ENCODE measurements around the gene TUBA1B.

The TUBA1B gene

DNA sequence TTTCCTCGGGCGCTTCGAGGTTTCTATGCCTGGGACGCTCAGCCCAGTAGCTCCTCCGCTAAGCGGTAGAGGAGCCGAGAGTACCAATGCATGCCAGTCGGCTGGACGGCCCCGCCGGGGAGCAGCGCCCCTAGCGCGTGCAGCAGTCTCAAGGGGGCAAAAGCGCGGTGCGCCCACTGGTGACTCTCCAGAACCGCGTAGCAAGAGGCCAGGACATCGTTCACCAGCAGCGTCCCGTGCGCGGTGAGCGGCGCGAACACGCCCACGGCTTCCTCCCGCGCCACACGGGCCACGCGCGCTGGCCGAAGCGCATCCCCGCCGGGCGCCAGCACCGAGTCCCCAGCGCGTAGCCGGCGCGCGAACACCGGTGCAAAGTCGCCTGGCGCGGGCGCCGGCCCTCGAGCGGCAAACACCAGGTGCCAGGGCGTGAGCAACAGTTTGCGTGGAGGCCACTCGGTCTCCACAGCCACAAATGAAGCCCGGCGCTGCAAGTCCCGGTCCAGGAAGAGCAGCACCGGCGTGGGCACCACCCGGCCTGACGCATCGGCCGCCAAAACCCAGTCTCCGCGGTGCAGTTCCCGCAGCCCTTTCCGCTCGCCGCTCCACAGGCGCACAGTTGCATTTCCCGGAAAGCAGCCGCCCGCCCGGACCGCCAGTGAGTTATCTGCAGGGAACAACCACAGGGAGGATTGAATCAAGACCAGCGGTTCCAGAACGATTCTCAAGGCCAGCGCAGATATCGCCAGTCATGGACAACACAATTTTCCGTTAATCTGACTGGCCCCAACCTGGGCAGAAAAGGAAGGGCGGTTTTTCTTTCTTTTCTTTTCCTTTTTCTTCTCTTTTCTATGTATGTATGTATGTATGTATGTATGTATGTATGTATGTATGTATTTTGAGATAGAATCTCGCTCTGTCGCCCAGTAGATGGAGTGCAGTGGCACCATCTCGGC lies 41.1 kb downstream of the TUBA1B start:
- no peak for DNase-seq (ENCODE audit: low read depth)

DNA sequence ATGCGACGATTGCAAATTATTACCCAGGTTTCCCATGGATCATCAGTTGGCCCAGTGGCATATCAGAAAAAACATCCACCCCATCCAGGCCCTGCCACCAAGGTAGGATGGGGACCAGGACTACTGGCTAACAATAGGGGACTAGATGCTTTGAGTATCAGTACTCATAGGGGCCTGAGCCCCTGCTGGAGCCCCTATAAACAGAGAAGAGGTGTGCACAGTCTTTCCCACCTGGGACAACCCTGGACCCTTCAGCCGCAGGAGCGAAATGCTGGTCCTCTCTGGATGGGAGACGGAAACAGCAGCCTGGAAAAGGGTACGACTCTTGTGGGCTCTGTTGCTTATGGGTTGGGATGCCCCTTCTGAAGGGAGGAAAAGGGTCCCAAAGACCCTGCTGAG lies 42.3 kb downstream of the TUBA1B start:
- DNase-seq (ENCODE audit: low read depth): no peak

DNA sequence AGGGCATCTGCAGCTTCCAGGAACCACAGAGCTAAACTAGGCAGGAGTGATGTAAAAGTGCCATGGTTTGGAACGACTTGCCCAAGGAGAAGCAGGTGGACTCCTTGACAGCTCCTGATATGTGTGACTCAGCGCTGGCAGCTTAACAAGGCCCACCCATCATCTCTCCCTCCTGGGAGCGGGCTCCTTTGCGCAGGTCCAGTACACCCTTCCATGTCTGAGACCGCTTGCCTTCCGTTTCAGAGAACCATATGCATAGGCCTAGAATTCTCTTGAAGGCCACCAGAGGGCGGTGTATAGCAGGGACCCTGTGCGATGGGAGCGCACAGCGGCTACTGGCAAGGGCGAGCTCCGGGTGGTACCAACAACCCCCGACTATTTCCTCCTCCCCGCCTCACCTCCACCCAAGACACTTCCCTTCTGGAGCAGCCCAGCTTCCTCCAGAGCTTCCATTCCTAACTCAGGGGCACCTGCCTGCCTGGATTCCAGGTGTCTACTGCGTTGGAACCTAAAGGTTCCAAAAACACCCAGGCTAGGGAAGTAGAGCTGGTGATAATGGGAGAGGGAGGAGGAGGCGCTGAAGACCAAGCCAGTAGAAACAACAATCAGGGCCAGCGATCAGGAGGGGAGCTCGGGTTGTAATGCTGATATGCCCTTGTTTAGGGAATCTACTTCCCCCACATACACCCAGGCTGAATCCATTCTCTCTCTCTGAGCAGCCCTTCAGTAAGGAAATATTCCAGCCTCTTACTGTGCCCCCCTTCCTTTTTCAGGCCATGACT lies 42.9 kb downstream of the TUBA1B start:
- no peak for DNase-seq (ENCODE audit: low read depth)

DNA sequence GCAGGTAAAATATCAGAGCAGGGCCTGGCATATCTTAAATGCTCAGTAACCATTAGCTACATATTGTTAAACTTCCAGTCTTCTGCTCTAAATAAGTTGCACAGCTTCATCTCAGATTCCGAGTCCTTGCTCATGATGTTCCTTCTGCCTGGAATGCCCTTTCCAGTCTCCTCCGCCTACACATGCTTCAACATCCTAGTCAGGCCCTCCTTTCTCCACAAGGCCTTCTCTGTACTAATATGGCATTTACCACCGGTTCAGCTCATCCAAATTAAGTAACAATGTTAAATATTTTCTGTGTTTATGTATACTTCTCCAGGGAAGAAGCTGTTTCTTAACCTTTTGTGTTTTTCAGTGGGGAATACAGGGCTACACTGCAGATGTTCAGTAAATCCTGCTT lies 45.1 kb downstream of the TUBA1B start:
- no peak for DNase-seq (ENCODE audit: low read depth)

DNA sequence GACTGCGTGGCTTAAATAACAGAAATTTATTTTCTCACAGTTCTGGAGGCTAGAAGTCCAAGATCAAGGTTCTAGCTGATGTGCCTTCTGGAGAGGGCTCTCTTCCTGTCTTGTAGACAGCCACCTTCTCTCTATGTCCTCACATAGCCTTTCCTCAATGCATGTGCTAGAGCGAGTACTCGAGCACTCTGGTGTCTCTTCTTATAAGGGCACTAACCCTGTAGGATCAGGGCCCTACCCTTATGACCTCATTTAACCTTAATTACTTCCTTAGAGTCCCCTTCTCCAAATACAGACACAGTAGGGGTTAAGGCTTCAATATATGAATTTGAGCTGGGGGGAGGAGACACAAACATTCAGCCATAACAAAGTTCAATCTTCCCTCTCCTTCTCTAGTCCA lies 46.8 kb downstream of the TUBA1B start:
- no peak for DNase-seq (ENCODE audit: low read depth)

DNA sequence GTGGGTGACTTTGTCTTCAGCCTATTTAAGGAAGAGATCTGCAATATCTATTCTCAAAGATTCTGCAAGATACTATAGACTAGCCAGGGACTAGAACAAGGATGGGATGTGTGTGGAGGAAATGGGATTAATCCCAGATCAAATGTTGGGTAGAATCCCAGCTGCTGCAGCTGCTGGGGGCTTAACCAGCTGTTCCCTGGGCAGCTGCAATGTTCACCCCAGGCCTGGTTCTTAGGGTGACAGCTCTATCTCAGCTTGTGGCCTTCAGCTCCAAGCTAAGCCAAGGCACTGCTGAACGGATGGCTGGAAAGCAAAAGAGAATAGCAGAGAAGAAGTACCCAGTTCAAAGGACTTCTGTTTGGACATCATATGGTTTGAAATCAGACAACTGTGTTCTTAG lies 51.4 kb downstream of the TUBA1B start:
- DNase-seq (ENCODE audit: low read depth): no peak

Data from stimulated activated CD8-positive, alpha-beta memory T cell treated with anti-CD3 and anti-CD28 coated beads, Interleukin-15, amount 100 ng/mL, for 24 hours (primary cell).